Keratinocyte (primary cell): ENCODE results near the gene NLK. TPM values are rescaled to one million over a fixed set of nuclear protein-coding genes. Genes with fewer than 3 reads are reported as not detected.

Experiments used
- DNase-seq: peaks from one replicate; pipeline ENCODE4 v3.0.0-alpha.2; 2011; ENCODE audit warnings: low read depth, missing footprints, low spot score
- FAIRE-seq: peaks from 2 replicates; lab custom pipeline; 2011; peaks lifted over from hg19 to GRCh38; lab: Jason Lieb, UNC
- H2AFZ ChIP-seq: 2 replicates; pipeline ENCODE4 v1.6.0; 2012; ENCODE audit warnings: low read length, control low read depth, inconsistent platforms; ENCODE audit not compliant: control insufficient read depth
- H3K27ac ChIP-seq: 2 replicates; pipeline ENCODE4 v1.5.1; 2011; ENCODE audit warnings: low read length; ENCODE audit not compliant: control insufficient read depth, insufficient read depth
- H3K27me3 ChIP-seq: 3 replicates; pipeline ENCODE4 v1.6.0; 2011; ENCODE audit warnings: low read length; ENCODE audit not compliant: control insufficient read depth, insufficient read depth; ENCODE audit errors: extremely low read depth
- H3K36me3 ChIP-seq, 2 experiments: 2 replicates in 1 of 2; 3 replicates in 1 of 2; pipeline ENCODE4 v1.5.1; 2011; ENCODE audit warnings: low read length in 2 of 2, mild to moderate bottlenecking in 1 of 2; ENCODE audit not compliant: control insufficient read depth in 2 of 2, insufficient read depth in 2 of 2; ENCODE audit errors: extremely low read depth in 1 of 2
- H3K4me1 ChIP-seq: 3 replicates; pipeline ENCODE4 v1.5.1; 2011; ENCODE audit warnings: low read length; ENCODE audit not compliant: control insufficient read depth, insufficient read depth; ENCODE audit errors: extremely low read depth
- H3K4me2 ChIP-seq: 3 replicates; pipeline ENCODE4 v1.6.0; 2011; ENCODE audit warnings: low read depth, low read length; ENCODE audit not compliant: control insufficient read depth, insufficient read depth; ENCODE audit errors: extremely low read depth
- H3K4me3 ChIP-seq, 3 experiments: fragments of 200-600 bp in 1 of 3; sonication (generic) in 1 of 3; 2 replicates in 2 of 3; 3 replicates in 1 of 3; pipeline ENCODE4 v1.5.1; 2011 to 2016; ENCODE audit warnings: low read length in 3 of 3, mild to moderate bottlenecking in 3 of 3, control low read depth in 2 of 3, inconsistent platforms in 1 of 3, low read depth in 1 of 3, mixed read lengths in 1 of 3, mixed run types in 1 of 3, moderate library complexity in 1 of 3; ENCODE audit not compliant: control insufficient read depth in 2 of 3, insufficient read depth in 2 of 3; ENCODE audit errors: extremely low read depth in 1 of 3
- H3K79me2 ChIP-seq: 2 replicates; pipeline ENCODE4 v1.6.0; 2012; ENCODE audit warnings: low read length; ENCODE audit not compliant: control insufficient read depth, insufficient read depth
- H3K9ac ChIP-seq: 3 replicates; pipeline ENCODE4 v1.6.0; 2011; ENCODE audit warnings: low read length; ENCODE audit not compliant: control insufficient read depth, insufficient read depth; ENCODE audit errors: extremely low read depth
- H3K9me1 ChIP-seq: 3 replicates; pipeline ENCODE4 v1.6.0; 2011; ENCODE audit warnings: low read length; ENCODE audit not compliant: control insufficient read depth, insufficient read depth; ENCODE audit errors: extremely low read depth
- H3K9me3 ChIP-seq: 2 replicates; pipeline ENCODE4 v1.5.1; 2012; ENCODE audit warnings: low read depth, low read length; ENCODE audit not compliant: control insufficient read depth
- H4K20me1 ChIP-seq: 3 replicates; pipeline ENCODE4 v1.6.0; 2011; ENCODE audit warnings: low read length; ENCODE audit not compliant: control insufficient read depth, insufficient read depth; ENCODE audit errors: extremely low read depth
- CTCF ChIP-seq, 3 experiments: IDR thresholded peaks in 1 of 3; conservative IDR thresholded peaks in 1 of 3; optimal IDR thresholded peaks in 1 of 3; 2 replicates in 2 of 3; 3 replicates in 1 of 3; pipeline versions ENCODE3 to v1.5.1; 2011; ENCODE audit warnings: low read length in 3 of 3, mild to moderate bottlenecking in 3 of 3, moderate library complexity in 2 of 3, control low read depth in 1 of 3, inconsistent platforms in 1 of 3; ENCODE audit not compliant: insufficient read depth in 2 of 3; ENCODE audit errors: extremely low read depth in 1 of 3
- EZH2 ChIP-seq: IDR thresholded peaks from one replicate; pipeline ENCODE4 v1.6.1; 2012; ENCODE audit warnings: inconsistent platforms, mild to moderate bottlenecking, low read length, moderate library complexity
- dilution Hi-C: fragments of 300-500 bp; cut with MboI; formaldehyde crosslinking; loops from one replicate; pipeline ENCODE4 v1.7.0; 2020; ENCODE audit warnings: low sequenced_read_pairs; ENCODE audit not compliant: extremely low pct_ligation_motif_present
- polyA plus RNA-seq, 5 experiments: library from polyadenylated mRNA; depleted of rRNA in 3 of 5; stranded (reverse) in 3 of 5; stranded (forward) in 1 of 5; unstranded in 1 of 5; fragments of >200 nt; gene quantifications; 1 replicate in 1 of 5; 2 replicates in 3 of 5; 3 replicates in 1 of 5; pipeline versions ENCODE4 v1.2.1 to v1.2.3, GENCODE V29; 2011 to 2012; ENCODE audit warnings: missing spikeins in 2 of 5, low read depth in 1 of 5, low replicate concordance in 1 of 5

The NLK gene
- polyA plus RNA-seq, 1 donor (not counting 4 experiments of a cell fraction or from before 2014, with no cell fraction given): 20.9 TPM

GRCh38 chr17:28128779-28129178, 86.3 kb downstream of the NLK start:
- no peak for DNase-seq
- H2AFZ ChIP-seq: no peak overlapping the region
- H4K20me1 ChIP-seq: no peaks in the 10 kb centered on the region
- H3K4me2 ChIP-seq: no peak overlapping the region
- no peak overlapping the region for H3K4me3 ChIP-seq
- no peaks in the 10 kb centered on the region for H3K27me3 ChIP-seq
- no peaks in the 10 kb centered on the region for H3K9me1 ChIP-seq
- TF ChIP-seq EZH2: no peak
- no peak for FAIRE-seq
- H3K4me1 ChIP-seq: peaks cover 11% of the 10 kb centered on the region
- dilution Hi-C loops: no loop called here
- H3K79me2 ChIP-seq: no peaks in the 10 kb centered on the region
- peaks cover 3 to 9% of the 10 kb centered on the region in 2 experiments for H3K36me3 ChIP-seq
- H3K9me3 ChIP-seq: no peaks in the 10 kb centered on the region
- no peak overlapping the region for H3K9ac ChIP-seq
- H3K27ac ChIP-seq: no peak overlapping the region

DNA sequence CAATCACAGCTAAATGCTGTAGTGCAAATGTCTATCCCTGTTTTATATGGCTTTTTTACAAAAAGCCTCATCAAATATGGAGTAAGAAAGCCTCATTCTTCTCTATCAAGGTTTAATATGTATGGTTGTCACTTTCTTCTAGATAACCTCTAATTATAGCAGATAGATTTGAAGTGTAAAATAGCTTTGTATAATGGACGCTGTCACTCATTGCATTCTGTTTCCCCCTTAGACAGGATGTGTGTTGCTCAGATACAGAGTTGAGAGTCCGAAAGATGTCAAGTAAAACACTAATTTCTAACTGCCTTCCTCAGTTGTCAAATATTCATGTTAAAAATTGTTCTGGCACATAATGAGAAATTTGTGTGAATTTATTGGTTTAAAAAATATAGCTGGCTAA, 88.0 kb downstream of the NLK start:
- Histone ChIP-seq H2AFZ (no peak overlapping the region), H3K36me3 (peaks cover 6 to 7% of the 10 kb centered on the region in 2 experiments)

More for the DNA sequence above, 88.0 kb downstream of the NLK start:
- no peak for TF ChIP-seq EZH2
- TF ChIP-seq CTCF (optimal IDR thresholded peaks at IDR 0.05 in 1 of 3, IDR thresholded peaks at IDR 0.05 in 1 of 3, conservative IDR thresholded peaks at IDR 0.05 in 1 of 3; ENCODE audit: extremely low read depth in 1 of 3, insufficient read depth in 2 of 3, low read length in 3 of 3): no peak
- FAIRE-seq (no peak), DNase-seq (no peak)
- no peaks in the 10 kb centered on the region for H3K27me3 ChIP-seq
- H3K9me3 ChIP-seq: no peaks in the 10 kb centered on the region
- H4K20me1 ChIP-seq: no peaks in the 10 kb centered on the region
- dilution Hi-C loops: no loop called here
- H3K9me1 ChIP-seq: no peaks in the 10 kb centered on the region
- H3K9ac ChIP-seq: no peak overlapping the region
- no peak overlapping the region for H3K4me2 ChIP-seq
- H3K4me3 ChIP-seq: no peak overlapping the region
- no peak overlapping the region for H3K27ac ChIP-seq
- H3K4me1 ChIP-seq: peaks cover 15% of the 10 kb centered on the region
- no peaks in the 10 kb centered on the region for H3K79me2 ChIP-seq
